Keratinocyte (primary cell): ENCODE measurements around the gene ZBTB7B.

Experiments used
- CTCF ChIP-seq, 3 experiments: IDR thresholded peaks in 1 of 3; conservative IDR thresholded peaks in 1 of 3; optimal IDR thresholded peaks in 1 of 3; 2 replicates in 2 of 3; 3 replicates in 1 of 3; pipeline versions ENCODE3 to v1.5.1; 2011; ENCODE audit warnings: low read length in 3 of 3, mild to moderate bottlenecking in 3 of 3, moderate library complexity in 2 of 3, control low read depth in 1 of 3, inconsistent platforms in 1 of 3; ENCODE audit not compliant: insufficient read depth in 2 of 3; ENCODE audit errors: extremely low read depth in 1 of 3
- EZH2 ChIP-seq: IDR thresholded peaks from one replicate; pipeline ENCODE4 v1.6.1; 2012; ENCODE audit warnings: inconsistent platforms, mild to moderate bottlenecking, low read length, moderate library complexity

- TF ChIP-seq CTCF (optimal IDR thresholded peaks at IDR 0.05 in 1 of 3, IDR thresholded peaks at IDR 0.05 in 1 of 3, conservative IDR thresholded peaks at IDR 0.05 in 1 of 3; ENCODE audit: extremely low read depth in 1 of 3, insufficient read depth in 2 of 3, low read length in 3 of 3) (no peak), EZH2 (no peak)
These were observed 7.1 kb downstream of the ZBTB7B start for GRCh38 chr1:155009742-155010141.
